ENCODE measurements around the gene GRIN2C. TPM values are rescaled to one million over a fixed set of nuclear protein-coding genes. Genes with fewer than 3 reads are reported as not detected.

The GRIN2C gene
- total and polyA plus RNA-seq, 4 donors, result 0.01 to 0.03 (median 0.02) TPM; not detected in 1

GRCh38 chr17:74795327-74796020 is 64.2 kb downstream of the GRIN2C start:
- Histone ChIP-seq H3K9me3 (ENCODE audit: control insufficient read depth in 4 of 4, insufficient read depth in 3 of 4, low read length in 3 of 4) (no peaks in the 10 kb centered on the region), H3K27me3 (ENCODE audit: control insufficient read depth in 3 of 3, insufficient read depth in 3 of 3, low read length in 2 of 3) (no peaks in the 10 kb centered on the region), H3K4me3 (no peak overlapping the region), H3K9ac (ENCODE audit: insufficient read depth in 1 of 2, low read length in 2 of 2) (no peak overlapping the region), H3K27ac (ENCODE audit: low read depth in 1 of 2, low read length in 1 of 2) (no peak overlapping the region), H3K36me3 (ENCODE audit: control insufficient read depth in 4 of 4, insufficient read depth in 4 of 4, low read length in 4 of 4) (peaks cover 4 to 62% (median 6%) of the 10 kb centered on the region in 4 donors), H3K4me1 (ENCODE audit: control insufficient read depth in 5 of 5, insufficient read depth in 5 of 5, low read length in 5 of 5) (no peaks in the 10 kb centered on the region)
- WGBS, 2 donors, result 94 to 96% methylated on average over 18 of the region's 18 CpGs
- TF ChIP-seq, protein P1, sequence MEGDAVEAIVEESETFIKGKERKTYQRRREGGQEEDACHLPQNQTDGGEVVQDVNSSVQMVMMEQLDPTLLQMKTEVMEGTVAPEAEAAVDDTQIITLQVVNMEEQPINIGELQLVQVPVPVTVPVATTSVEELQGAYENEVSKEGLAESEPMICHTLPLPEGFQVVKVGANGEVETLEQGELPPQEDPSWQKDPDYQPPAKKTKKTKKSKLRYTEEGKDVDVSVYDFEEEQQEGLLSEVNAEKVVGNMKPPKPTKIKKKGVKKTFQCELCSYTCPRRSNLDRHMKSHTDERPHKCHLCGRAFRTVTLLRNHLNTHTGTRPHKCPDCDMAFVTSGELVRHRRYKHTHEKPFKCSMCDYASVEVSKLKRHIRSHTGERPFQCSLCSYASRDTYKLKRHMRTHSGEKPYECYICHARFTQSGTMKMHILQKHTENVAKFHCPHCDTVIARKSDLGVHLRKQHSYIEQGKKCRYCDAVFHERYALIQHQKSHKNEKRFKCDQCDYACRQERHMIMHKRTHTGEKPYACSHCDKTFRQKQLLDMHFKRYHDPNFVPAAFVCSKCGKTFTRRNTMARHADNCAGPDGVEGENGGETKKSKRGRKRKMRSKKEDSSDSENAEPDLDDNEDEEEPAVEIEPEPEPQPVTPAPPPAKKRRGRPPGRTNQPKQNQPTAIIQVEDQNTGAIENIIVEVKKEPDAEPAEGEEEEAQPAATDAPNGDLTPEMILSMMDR (IDR thresholded peaks at IDR 0.05; ENCODE audit: control extremely low read depth, extremely low read depth), result no peak
- no peak for DNase-seq
- no peak for ATAC-seq (ENCODE audit: insufficient read depth, low FRiP score)

DNA sequence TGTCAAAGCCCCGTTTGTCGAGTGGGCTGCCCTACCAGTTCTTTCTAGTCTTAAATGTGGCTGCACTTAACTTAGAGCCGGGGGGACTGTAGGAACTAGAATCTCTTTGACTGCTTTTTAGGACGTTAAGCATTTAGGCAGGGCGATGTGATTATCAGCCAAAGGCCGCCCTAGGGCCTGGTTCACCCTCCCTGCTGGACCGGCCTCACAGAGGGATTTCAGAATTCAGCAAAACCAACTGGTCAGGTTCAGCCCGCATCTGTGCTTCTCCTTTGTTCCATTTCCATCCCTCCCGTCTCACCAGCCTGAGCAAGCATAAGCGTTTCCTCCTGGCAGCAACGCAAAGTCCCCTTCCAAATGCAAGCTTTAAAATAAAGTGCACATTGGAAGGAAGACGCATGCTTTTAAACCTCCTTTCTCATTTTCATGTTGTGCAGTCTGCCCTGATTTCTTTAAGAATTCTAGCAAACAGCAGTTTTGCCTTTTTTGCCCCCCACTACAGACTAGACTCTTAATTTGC is 67.0 kb downstream of the GRIN2C start:
- TF ChIP-seq, protein P1 (IDR thresholded peaks at IDR 0.05; ENCODE audit: control extremely low read depth, extremely low read depth), result no peak
- 87 to 98% methylated on average over 12 of the region's 12 CpGs for WGBS, 2 donors
- DNase-seq (no peak), ATAC-seq (ENCODE audit: insufficient read depth, low FRiP score) (no peak)
- no peaks in the 10 kb centered on the region for H3K4me1 ChIP-seq (ENCODE audit: control insufficient read depth in 5 of 5, insufficient read depth in 5 of 5, low read length in 5 of 5)
- H3K9me3 ChIP-seq (ENCODE audit: control insufficient read depth in 4 of 4, insufficient read depth in 3 of 4, low read length in 3 of 4), result no peaks in the 10 kb centered on the region
- H3K27me3 ChIP-seq (ENCODE audit: control insufficient read depth in 3 of 3, insufficient read depth in 3 of 3, low read length in 2 of 3), result no peaks in the 10 kb centered on the region
- no peak overlapping the region for H3K4me3 ChIP-seq
- no peak overlapping the region for H3K9ac ChIP-seq (ENCODE audit: insufficient read depth in 1 of 2, low read length in 2 of 2)
- H3K27ac ChIP-seq (ENCODE audit: low read depth in 1 of 2, low read length in 1 of 2), result no peak overlapping the region
- H3K36me3 ChIP-seq (ENCODE audit: control insufficient read depth in 4 of 4, insufficient read depth in 4 of 4, low read length in 4 of 4), result peaks cover 4 to 57% (median 6%) of the 10 kb centered on the region in 4 donors

Other genes with a start within 250 kb of the GRIN2C start
- gene CD300E, start 236.1 kb downstream of the GRIN2C start, total RNA-seq, result 10 to 100 TPM in 1 of 2 donors, 1 to 10 TPM in 1; 3.4 to 17.3 TPM
- 10 to 100 TPM in 1 of 2 donors, 1 to 10 TPM in 1; 5.2 to 81.6 TPM for gene CD300E, start 236.1 kb downstream of the GRIN2C start, polyA plus RNA-seq
- gene CD300LF, start 147.0 kb downstream of the GRIN2C start, total RNA-seq, result 10 to 100 TPM in 1 of 2 donors, 1 to 10 TPM in 1; 8.6 to 30.8 TPM
- gene CD300LF, start 147.0 kb downstream of the GRIN2C start, polyA plus RNA-seq, result 10 to 100 TPM; 21.7 to 35.1 TPM
- gene RAB37, start 122.6 kb downstream of the GRIN2C start, total RNA-seq, result 1 to 10 TPM; 5.9 to 7.3 TPM
- gene RAB37, start 122.6 kb downstream of the GRIN2C start, polyA plus RNA-seq, result 1 to 10 TPM; 3.2 to 6.0 TPM
- gene NHERF1, start 111.3 kb downstream of the GRIN2C start, total RNA-seq, result 10 to 100 TPM; 18.3 to 58.2 TPM
- 10 to 100 TPM; 18.6 to 37.6 TPM for gene NHERF1, start 111.3 kb downstream of the GRIN2C start, polyA plus RNA-seq
- 10 to 100 TPM; 27.1 to 47.4 TPM for gene NAT9, start 83.5 kb downstream of the GRIN2C start, total RNA-seq
- gene NAT9, start 83.5 kb downstream of the GRIN2C start, polyA plus RNA-seq, result 10 to 100 TPM; 36.5 to 36.7 TPM
- gene FDXR, start 13.1 kb upstream of the GRIN2C start, total RNA-seq, result 10 to 100 TPM in 1 of 2 donors, 1 to 10 TPM in 1; 7.8 to 17.5 TPM
- 10 to 100 TPM; 10.2 to 11.1 TPM for gene FDXR, start 13.1 kb upstream of the GRIN2C start, polyA plus RNA-seq
- gene FADS6, start 33.7 kb upstream of the GRIN2C start, total RNA-seq, result not detected
- gene FADS6, start 33.7 kb upstream of the GRIN2C start, polyA plus RNA-seq, result not detected
- gene USH1G, start 63.4 kb upstream of the GRIN2C start, total RNA-seq, result not detected
- under 1 TPM in 1 of 2 donors, not detected in 1; 0.01 TPM for gene USH1G, start 63.4 kb upstream of the GRIN2C start, polyA plus RNA-seq
- not detected for gene OTOP2, start 64.4 kb upstream of the GRIN2C start, total RNA-seq
- not detected for gene OTOP2, start 64.4 kb upstream of the GRIN2C start, polyA plus RNA-seq
- not detected for gene OTOP3, start 76.0 kb upstream of the GRIN2C start, total RNA-seq
- gene OTOP3, start 76.0 kb upstream of the GRIN2C start, polyA plus RNA-seq, result not detected
- 10 to 100 TPM; 34.8 to 42.1 TPM for gene HID1, start 112.9 kb upstream of the GRIN2C start, total RNA-seq
- gene HID1, start 112.9 kb upstream of the GRIN2C start, polyA plus RNA-seq, result 10 to 100 TPM; 15.2 to 23.7 TPM
- gene CDR2L, start 127.7 kb upstream of the GRIN2C start, total RNA-seq, result 10 to 100 TPM; 11.5 to 19.0 TPM
- 10 to 100 TPM in 1 of 2 donors, 1 to 10 TPM in 1; 8.5 to 10.9 TPM for gene CDR2L, start 127.7 kb upstream of the GRIN2C start, polyA plus RNA-seq
- gene MRPL58, start 152.8 kb upstream of the GRIN2C start, total RNA-seq, result 10 to 100 TPM; 14.7 to 33.1 TPM
- gene MRPL58, start 152.8 kb upstream of the GRIN2C start, polyA plus RNA-seq, result 10 to 100 TPM; 38.3 to 55.5 TPM
- gene ATP5PD, start 187.1 kb upstream of the GRIN2C start, total RNA-seq, result 100 to 1,000 TPM; 110 to 238 TPM
- 100 to 1,000 TPM; 277 to 736 TPM for gene ATP5PD, start 187.1 kb upstream of the GRIN2C start, polyA plus RNA-seq
- 10 to 100 TPM; 21.0 to 22.3 TPM for gene KCTD2, start 187.3 kb upstream of the GRIN2C start, total RNA-seq
- gene KCTD2, start 187.3 kb upstream of the GRIN2C start, polyA plus RNA-seq, result 10 to 100 TPM; 15.1 to 17.8 TPM
- gene SLC16A5, start 228.1 kb upstream of the GRIN2C start, total RNA-seq, result 10 to 100 TPM; 36.7 to 74.0 TPM
- gene SLC16A5, start 228.1 kb upstream of the GRIN2C start, polyA plus RNA-seq, result 10 to 100 TPM; 27.9 to 48.0 TPM